SK-N-MC (cell line): ENCODE measurements around the gene SPNS3.

ENCODE experiments used
- DNase-seq: peaks from one replicate; pipeline ENCODE4 v3.0.0-alpha.2; 2011; ENCODE audit warnings: low read depth, low spot score
- H3K27ac ChIP-seq: fragments of 200-600 bp; sonication (generic); 2 replicates; pipeline ENCODE4 v1.5.1; 2016; ENCODE audit warnings: mixed run types
- H3K36me3 ChIP-seq: fragments of 200-600 bp; sonication (generic); 2 replicates; pipeline ENCODE4 v1.6.1; 2017; ENCODE audit warnings: antibody characterized with exemption, low read length, mixed read lengths; ENCODE audit not compliant: insufficient read depth
- H3K4me3 ChIP-seq: fragments of 200-600 bp; sonication (generic); 2 replicates; pipeline ENCODE4 v1.5.1; 2016
- H3K9ac ChIP-seq: fragments of 200-600 bp; sonication (generic); 2 replicates; pipeline ENCODE4 v1.8.0; 2017; ENCODE audit warnings: mixed run types, mixed read lengths; ENCODE audit not compliant: insufficient read length
- H3K9me3 ChIP-seq: fragments of 200-600 bp; sonication (generic); 2 replicates; pipeline ENCODE4 v1.6.1; 2017; ENCODE audit warnings: low read depth, mild to moderate bottlenecking, antibody characterized with exemption, low read length, moderate library complexity, mixed read lengths
- EZH2 ChIP-seq: fragments of 200-600 bp; sonication (generic); IDR thresholded peaks from one replicate; pipeline ENCODE4 v1.6.1; 2017; ENCODE audit warnings: antibody characterized with exemption
- FOXP2 ChIP-seq: optimal IDR thresholded peaks from 2 replicates; pipeline ENCODE3; 2011; ENCODE audit warnings: mild to moderate bottlenecking, moderate library complexity; ENCODE audit not compliant: insufficient read depth; ENCODE audit errors: extremely low read length, control extremely low read depth
- POLR2AphosphoS5 ChIP-seq: IDR thresholded peaks from 2 replicates; pipeline ENCODE4 v1.6.1; 2012; ENCODE audit warnings: mild to moderate bottlenecking, low read depth, low read length, borderline replicate concordance

Gene SPNS3

GRCh38 chr17:4501295-4501949 lies 67.7 kb downstream of the SPNS3 start:
- H3K9me3 ChIP-seq, result no peaks in the 10 kb centered on the region
- H3K4me3 ChIP-seq, result no peak overlapping the region
- no peaks in the 10 kb centered on the region for H3K36me3 ChIP-seq
- TF ChIP-seq EZH2 (no peak), FOXP2 (no peak), POLR2AphosphoS5 (no peak)
- no peak overlapping the region for H3K27ac ChIP-seq
- DNase-seq, result no peak
- H3K9ac ChIP-seq, result no peak overlapping the region

GRCh38 chr17:4502466-4503154 lies 68.9 kb downstream of the SPNS3 start:
- Histone ChIP-seq H3K4me3 (no peak overlapping the region), H3K36me3 (no peaks in the 10 kb centered on the region), H3K9ac (no peak overlapping the region), H3K27ac (no peak overlapping the region), H3K9me3 (no peaks in the 10 kb centered on the region)
- DNase-seq, result no peak
- no peak for TF ChIP-seq FOXP2

GRCh38 chr17:4503283-4504025 lies 69.7 kb downstream of the SPNS3 start:
- no peaks in the 10 kb centered on the region for H3K9me3 ChIP-seq
- H3K9ac ChIP-seq, result no peak overlapping the region
- TF ChIP-seq EZH2 (no peak), POLR2AphosphoS5 (no peak)
- no peaks in the 10 kb centered on the region for H3K36me3 ChIP-seq
- no peak overlapping the region for H3K27ac ChIP-seq
- no peak overlapping the region for H3K4me3 ChIP-seq
- no peak for DNase-seq

- H3K27ac ChIP-seq, result no peak overlapping the region
- no peak overlapping the region for H3K4me3 ChIP-seq
- no peak for DNase-seq
- TF ChIP-seq FOXP2 (no peak), EZH2 (no peak), POLR2AphosphoS5 (no peak)
- H3K9me3 ChIP-seq, result no peaks in the 10 kb centered on the region
- H3K9ac ChIP-seq, result no peak overlapping the region
- H3K36me3 ChIP-seq, result no peaks in the 10 kb centered on the region
Measured at GRCh38 chr17:4504188-4504587, 70.4 kb downstream of the SPNS3 start.

GRCh38 chr17:4505187-4505586 lies 71.4 kb downstream of the SPNS3 start:
- DNase-seq, result no peak
- Histone ChIP-seq H3K4me3 (no peak overlapping the region), H3K36me3 (no peaks in the 10 kb centered on the region), H3K27ac (no peak overlapping the region), H3K9ac (no peak overlapping the region), H3K9me3 (no peaks in the 10 kb centered on the region)
- TF ChIP-seq EZH2 (no peak), POLR2AphosphoS5 (no peak), FOXP2 (no peak)

- H3K27ac ChIP-seq, result no peak overlapping the region
- H3K36me3 ChIP-seq, result no peaks in the 10 kb centered on the region
- no peaks in the 10 kb centered on the region for H3K9me3 ChIP-seq
- no peak overlapping the region for H3K4me3 ChIP-seq
- no peak for TF ChIP-seq FOXP2
- no peak for TF ChIP-seq EZH2
- TF ChIP-seq POLR2AphosphoS5, result no peak
- no peak for DNase-seq
- no peak overlapping the region for H3K9ac ChIP-seq
Measured at GRCh38 chr17:4506175-4506813, 72.6 kb downstream of the SPNS3 start.

GRCh38 chr17:4506892-4507291 lies 73.2 kb downstream of the SPNS3 start:
- no peaks in the 10 kb centered on the region for H3K36me3 ChIP-seq
- no peaks in the 10 kb centered on the region for H3K9me3 ChIP-seq
- H3K4me3 ChIP-seq, result no peak overlapping the region
- no peak overlapping the region for H3K9ac ChIP-seq
- no peak overlapping the region for H3K27ac ChIP-seq
- no peak for DNase-seq
- no peak for TF ChIP-seq POLR2AphosphoS5
- no peak for TF ChIP-seq FOXP2

- Histone ChIP-seq H3K9ac (no peak overlapping the region), H3K36me3 (no peaks in the 10 kb centered on the region), H3K27ac (no peak overlapping the region), H3K9me3 (no peaks in the 10 kb centered on the region), H3K4me3 (no peak overlapping the region)
- TF ChIP-seq POLR2AphosphoS5 (no peak), FOXP2 (no peak), EZH2 (no peak)
- no peak for DNase-seq
Measured at GRCh38 chr17:4507361-4508111, 73.8 kb downstream of the SPNS3 start.
